Neutrophil (primary cell): Measurements from ENCODE around the gene CHST11.
A peak's percentile ranks its signal among the peaks of the same experiment; 100 is the strongest.

Experiments
- H3K27ac ChIP-seq: fragments of 200-600 bp; sonication (generic); 2 replicates; pipeline ENCODE4 v1.5.1; 2016; ENCODE audit warnings: mild to moderate bottlenecking, moderate library complexity
- H3K27me3 ChIP-seq: fragments of 200-600 bp; sonication (generic); 2 replicates; pipeline ENCODE4 v1.6.0; 2016; ENCODE audit warnings: mild to moderate bottlenecking
- H3K36me3 ChIP-seq: fragments of 200-600 bp; sonication (generic); 2 replicates; pipeline ENCODE4 v1.5.1; 2017
- H3K4me1 ChIP-seq, 2 experiments: fragments of 200-600 bp in 1 of 2; sonication (generic) in 1 of 2; 1 replicate in 1 of 2; 2 replicates in 1 of 2; pipeline versions ENCODE4 v1.5.1 to v1.6.1; 2013 to 2016; ENCODE audit warnings: low read depth in 1 of 2, low read length in 1 of 2, mild to moderate bottlenecking in 1 of 2, moderate library complexity in 1 of 2; ENCODE audit not compliant: control insufficient read depth in 1 of 2, insufficient read depth in 1 of 2
- H3K4me3 ChIP-seq, 2 experiments: fragments of 200-600 bp in 1 of 2; sonication (generic) in 1 of 2; 1 replicate in 1 of 2; 2 replicates in 1 of 2; pipeline ENCODE4 v1.5.1; 2013 to 2016; ENCODE audit warnings: low read depth in 1 of 2, low read length in 1 of 2, mild to moderate bottlenecking in 1 of 2, moderate library complexity in 1 of 2
- H3K9me3 ChIP-seq: fragments of 200-600 bp; sonication (generic); 2 replicates; pipeline ENCODE4 v1.5.1; 2016
- TF ChIP-seq, protein P1 (sequence below): fragments of 200-600 bp; sonication (generic); IDR thresholded peaks from 2 replicates; pipeline ENCODE4 v1.5.1; 2016; ENCODE audit warnings: antibody characterized with exemption

CHST11 gene

DNA sequence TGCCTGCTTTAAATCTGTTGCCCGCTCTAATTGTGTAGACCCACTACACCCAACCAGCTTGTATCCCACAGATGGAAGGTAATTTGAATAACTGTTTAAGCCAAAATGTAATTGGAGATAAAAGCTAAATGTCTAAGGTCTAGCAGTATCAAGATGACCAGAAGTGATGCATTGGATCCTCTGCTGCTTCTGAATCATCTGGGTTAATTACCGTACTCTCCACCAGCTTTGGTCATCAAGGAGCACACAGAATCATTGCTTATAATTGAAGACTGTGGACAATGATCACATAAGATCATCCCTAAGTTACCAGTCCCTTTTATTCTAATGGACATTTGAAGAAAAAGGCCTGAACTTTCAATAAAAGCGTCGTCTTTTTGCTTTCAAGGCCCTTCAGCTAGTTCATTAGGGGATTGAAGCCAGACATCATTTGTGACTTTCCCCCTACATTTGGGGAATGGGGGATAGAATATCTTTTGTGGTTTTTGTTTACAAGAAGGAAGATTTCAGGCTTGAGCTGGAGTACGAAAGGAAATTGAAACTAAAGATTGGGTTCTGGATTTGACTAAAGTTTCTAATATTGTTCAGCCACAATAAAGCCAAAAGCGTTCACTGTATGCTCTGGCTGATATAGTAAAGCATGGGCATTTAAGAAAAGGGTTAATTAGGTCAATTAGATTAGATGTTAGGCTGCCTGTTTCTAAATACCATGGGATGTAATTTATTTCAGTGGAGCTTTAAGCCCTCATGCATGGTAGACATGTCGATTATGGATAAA, 123.2 kb downstream of the CHST11 start:
- Histone ChIP-seq H3K27ac (no peak overlapping the region), H3K4me1 (peaks cover 6 to 7% of the 10 kb centered on the region in 2 experiments), H3K27me3 (no peaks in the 10 kb centered on the region), H3K36me3 (no peaks in the 10 kb centered on the region), H3K9me3 (no peaks in the 10 kb centered on the region), H3K4me3 (no peak overlapping the region)
- TF ChIP-seq, protein P1, sequence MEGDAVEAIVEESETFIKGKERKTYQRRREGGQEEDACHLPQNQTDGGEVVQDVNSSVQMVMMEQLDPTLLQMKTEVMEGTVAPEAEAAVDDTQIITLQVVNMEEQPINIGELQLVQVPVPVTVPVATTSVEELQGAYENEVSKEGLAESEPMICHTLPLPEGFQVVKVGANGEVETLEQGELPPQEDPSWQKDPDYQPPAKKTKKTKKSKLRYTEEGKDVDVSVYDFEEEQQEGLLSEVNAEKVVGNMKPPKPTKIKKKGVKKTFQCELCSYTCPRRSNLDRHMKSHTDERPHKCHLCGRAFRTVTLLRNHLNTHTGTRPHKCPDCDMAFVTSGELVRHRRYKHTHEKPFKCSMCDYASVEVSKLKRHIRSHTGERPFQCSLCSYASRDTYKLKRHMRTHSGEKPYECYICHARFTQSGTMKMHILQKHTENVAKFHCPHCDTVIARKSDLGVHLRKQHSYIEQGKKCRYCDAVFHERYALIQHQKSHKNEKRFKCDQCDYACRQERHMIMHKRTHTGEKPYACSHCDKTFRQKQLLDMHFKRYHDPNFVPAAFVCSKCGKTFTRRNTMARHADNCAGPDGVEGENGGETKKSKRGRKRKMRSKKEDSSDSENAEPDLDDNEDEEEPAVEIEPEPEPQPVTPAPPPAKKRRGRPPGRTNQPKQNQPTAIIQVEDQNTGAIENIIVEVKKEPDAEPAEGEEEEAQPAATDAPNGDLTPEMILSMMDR = no peak

DNA sequence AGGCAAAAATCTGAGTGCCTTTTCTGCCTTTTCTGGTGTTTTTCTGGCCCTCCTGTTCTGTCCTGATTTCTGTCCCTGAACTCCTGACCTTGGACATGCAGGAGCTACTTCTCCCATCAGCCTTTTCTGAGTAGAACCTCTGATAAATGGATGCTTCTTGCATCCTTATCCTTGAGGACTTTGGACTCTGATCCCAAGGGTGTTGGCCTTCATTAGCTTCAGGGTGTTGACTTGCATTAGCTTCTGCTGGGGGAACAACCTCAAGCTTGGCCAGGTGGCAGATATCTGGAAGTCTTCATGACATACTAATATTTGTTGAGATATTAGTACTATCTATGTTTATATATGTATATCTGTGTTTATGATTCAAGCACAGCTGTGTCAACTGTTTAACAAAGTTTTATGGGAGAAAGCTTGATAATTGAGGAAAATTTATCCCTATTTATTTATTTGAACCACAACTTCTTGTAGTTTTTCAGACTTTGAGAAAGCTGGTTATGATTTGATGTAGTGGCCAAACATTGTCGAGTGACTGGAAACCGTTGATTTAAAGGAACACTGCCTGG, 124.3 kb downstream of the CHST11 start:
- Histone ChIP-seq H3K27me3 (no peaks in the 10 kb centered on the region), H3K4me3 (no peak overlapping the region), H3K9me3 (no peaks in the 10 kb centered on the region), H3K36me3 (no peaks in the 10 kb centered on the region), H3K4me1 (no peaks in the 10 kb centered on the region), H3K27ac (peak overlapping the region; percentile 30)
- TF ChIP-seq, protein P1 = no peak

DNA sequence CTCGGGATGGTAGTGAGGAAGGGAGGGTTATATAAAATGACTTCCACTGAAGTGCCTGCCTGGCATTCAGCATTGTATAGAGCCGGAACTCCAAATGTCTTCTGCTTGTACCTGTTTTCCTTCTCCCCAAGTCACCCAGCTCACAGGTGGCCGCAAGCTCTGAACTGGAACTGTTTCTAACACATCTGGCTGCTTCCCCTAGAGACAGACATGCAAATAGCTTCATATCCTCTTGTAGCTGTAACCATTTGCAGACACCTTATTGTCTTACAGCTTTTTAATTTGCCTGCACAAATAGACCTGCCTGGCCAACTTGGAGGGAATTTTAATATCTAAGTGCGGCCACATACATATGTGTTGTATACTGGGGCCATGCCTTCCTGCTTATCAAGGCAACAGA, 126.0 kb downstream of the CHST11 start:
- TF ChIP-seq, protein P1 = no peak
- Histone ChIP-seq H3K27ac (no peak overlapping the region), H3K4me1 (no peaks in the 10 kb centered on the region), H3K9me3 (no peaks in the 10 kb centered on the region), H3K36me3 (no peaks in the 10 kb centered on the region), H3K4me3 (no peak overlapping the region), H3K27me3 (no peaks in the 10 kb centered on the region)

DNA sequence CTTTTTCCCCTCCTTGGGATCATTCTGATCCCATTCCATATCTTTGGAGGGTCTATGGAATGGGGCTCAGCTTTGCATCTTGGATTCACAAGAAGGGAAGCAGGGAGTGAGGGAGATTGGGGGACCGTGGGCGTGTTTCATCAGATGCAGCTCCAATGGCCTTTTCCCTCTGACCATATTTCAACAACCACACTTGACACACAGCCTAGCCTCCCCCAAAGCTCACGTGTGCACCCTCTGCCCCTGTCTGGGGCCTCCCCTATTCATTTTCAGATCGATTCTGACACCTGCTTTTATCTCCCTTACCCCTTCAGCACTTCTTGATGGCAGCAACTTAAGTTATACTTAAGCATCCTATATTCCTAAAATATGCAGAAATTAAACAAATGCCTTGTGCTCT, 126.6 kb downstream of the CHST11 start:
- H3K27ac ChIP-seq = no peak overlapping the region
- no peaks in the 10 kb centered on the region for H3K27me3 ChIP-seq
- no peak overlapping the region for H3K4me3 ChIP-seq
- TF ChIP-seq, protein P1 = no peak
- H3K36me3 ChIP-seq = no peaks in the 10 kb centered on the region
- H3K4me1 ChIP-seq = peaks cover 0 to 1% of the 10 kb centered on the region in 2 experiments
- H3K9me3 ChIP-seq = no peaks in the 10 kb centered on the region

DNA sequence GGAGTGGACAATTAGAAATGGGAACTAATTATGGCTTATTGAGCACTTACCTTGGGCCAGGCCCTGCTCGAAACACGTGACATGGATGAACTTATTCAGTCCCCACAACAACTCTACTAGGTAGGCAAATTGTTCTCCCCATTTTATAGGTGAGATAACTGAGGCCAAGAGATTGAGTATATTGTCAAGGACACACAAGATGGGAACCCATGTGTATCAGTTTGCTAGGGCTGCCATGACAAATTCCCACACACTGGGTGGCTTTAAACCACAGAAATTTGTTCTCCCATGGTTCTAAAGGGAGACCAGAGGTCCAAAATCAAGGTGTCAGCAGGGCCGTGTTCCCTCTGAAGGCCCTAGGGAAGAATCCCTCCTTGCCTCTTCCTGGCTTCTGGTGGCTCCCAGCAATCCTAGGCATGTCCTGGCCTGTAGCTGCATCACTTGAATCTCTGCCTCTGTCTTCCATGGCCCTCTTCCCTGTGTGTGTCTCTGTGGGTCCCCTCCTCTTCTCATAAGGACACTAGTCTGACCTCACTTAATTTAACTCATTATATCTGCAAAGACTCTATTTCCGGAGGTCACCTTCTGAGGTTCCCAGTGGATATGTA, 128.8 kb downstream of the CHST11 start:
- Histone ChIP-seq H3K27ac (no peak overlapping the region), H3K4me3 (no peak overlapping the region), H3K36me3 (no peaks in the 10 kb centered on the region), H3K4me1 (peaks cover 0 to 7% of the 10 kb centered on the region in 2 experiments), H3K9me3 (no peaks in the 10 kb centered on the region), H3K27me3 (no peaks in the 10 kb centered on the region)
- TF ChIP-seq, protein P1 = no peak
